A673 (cell line): ENCODE data around the gene CNPPD1. TPM values are rescaled to one million over a fixed set of nuclear protein-coding genes. Genes with fewer than 3 reads are reported as not detected.

Experiments used
- BruUV-seq: library from RNA; stranded (reverse); fragments of 400-500 nt; replicated peaks from 2 replicates; lab custom pipeline; 2021; lab: Mats Ljungman, UMichigan
- CTCF ChIA-PET: fragments of 300-600 bp; sonication (Branson Sonifier 250); formaldehyde crosslinking; loops from one replicate; lab custom pipeline; 2022; ENCODE audit warnings: antibody characterized with exemption; lab: Charles Lee
- POLR2A ChIA-PET: fragments of 300-600 bp; sonication (Branson Sonifier 250); formaldehyde crosslinking; loops from one replicate; lab custom pipeline; 2022; ENCODE audit warnings: antibody characterized with exemption; ENCODE audit not compliant: low non-redundant PET; lab: Charles Lee
- DNase-seq: peaks from one replicate; pipeline ENCODE4 v3.0.0-alpha.2; 2015; ENCODE audit warnings: low spot score
- H3K27ac ChIP-seq: fragments of 200-600 bp; sonication (generic); 2 replicates; pipeline ENCODE4 v1.5.1; 2016; ENCODE audit warnings: mixed run types, low read depth, mild to moderate bottlenecking, mixed read lengths, antibody characterized with exemption, low read length; ENCODE audit not compliant: poor library complexity, severe bottlenecking
- H3K27me3 ChIP-seq: fragments of 200-600 bp; sonication (generic); replicated peaks from 2 replicates; pipeline ENCODE4 v1.6.1; 2017; ENCODE audit warnings: mixed run types, low read depth, mild to moderate bottlenecking, mixed read lengths, antibody characterized with exemption, low read length; ENCODE audit not compliant: insufficient read depth, poor library complexity
- H3K36me3 ChIP-seq: fragments of 200-600 bp; sonication (generic); 2 replicates; pipeline ENCODE4 v1.6.1; 2016; ENCODE audit warnings: mixed run types, mild to moderate bottlenecking, mixed read lengths, antibody characterized with exemption, low read length; ENCODE audit not compliant: insufficient read depth, poor library complexity, severe bottlenecking
- H3K4me1 ChIP-seq: fragments of 200-600 bp; sonication (generic); 2 replicates; pipeline ENCODE4 v1.6.1; 2017; ENCODE audit warnings: mixed run types, mild to moderate bottlenecking, mixed read lengths, antibody characterized with exemption, low read length; ENCODE audit not compliant: insufficient read depth, poor library complexity, severe bottlenecking
- H3K4me3 ChIP-seq: fragments of 200-600 bp; sonication (generic); 2 replicates; pipeline ENCODE4 v1.5.1; 2016; ENCODE audit warnings: low read depth, mixed run types, mild to moderate bottlenecking, mixed read lengths, low read length; ENCODE audit not compliant: poor library complexity, severe bottlenecking
- H3K9me3 ChIP-seq: fragments of 200-600 bp; sonication (generic); 2 replicates; pipeline ENCODE4 v1.6.1; 2016; ENCODE audit warnings: mixed run types, low read depth, mild to moderate bottlenecking, mixed read lengths, antibody characterized with exemption, low read length; ENCODE audit not compliant: poor library complexity, severe bottlenecking
- EZH2 ChIP-seq: fragments of 200-600 bp; sonication (generic); IDR thresholded peaks from 2 replicates; pipeline ENCODE4 v1.6.1; 2017; ENCODE audit warnings: borderline replicate concordance, low read depth, mild to moderate bottlenecking, mixed read lengths, antibody characterized with exemption, low read length; ENCODE audit not compliant: poor library complexity, severe bottlenecking
- intact Hi-C: fragments of 100-400 bp; cut with micrococcal nuclease; formaldehyde crosslinking; loops from one replicate; pipeline ENCODE4 v1.10.0; 2022; ENCODE audit not compliant: unreplicated experiment
- total RNA-seq: library from RNA; stranded (reverse); gene quantifications from 2 replicates; pipeline ENCODE4 v1.2.3, GENCODE V29; 2021
- TF ChIP-seq, protein P1 (sequence below): fragments of 300-800, 200-600 bp; sonication (generic); conservative IDR thresholded peaks from 2 replicates; pipeline ENCODE4 v1.5.1; 2017; ENCODE audit warnings: low read depth, mild to moderate bottlenecking, antibody characterized with exemption, low read length, moderate library complexity, mixed read lengths

Gene CNPPD1
- total RNA-seq, 1 experiment from 2014 or later = 38.0 TPM

DNA sequence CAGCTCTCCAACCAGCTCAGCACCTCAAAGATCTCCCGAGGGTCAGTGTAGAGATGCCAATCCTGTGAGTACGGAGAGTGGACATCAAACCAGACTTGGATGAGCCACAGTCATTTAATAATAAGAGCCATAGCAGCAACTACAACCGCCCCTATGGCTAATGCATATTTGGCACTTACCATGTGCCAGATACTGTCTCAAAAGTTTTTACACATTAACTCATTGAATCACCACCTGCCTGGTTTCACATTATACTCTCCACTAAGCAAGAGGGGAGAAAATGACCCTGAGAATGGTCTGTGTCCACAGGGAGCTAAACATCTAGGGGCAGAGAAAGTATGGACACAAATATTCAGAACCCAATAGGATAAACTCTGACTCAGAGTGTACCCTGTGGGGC lies 2.6 kb downstream of the CNPPD1 start:
- CTCF ChIA-PET = interaction anchor here (0.8 to 1.6 kb wide), 2 partner anchors 121 to 214 kb away, joined by 3 read pairs; partner anchors contain the start of gene DNPEP
- Histone ChIP-seq H3K36me3 (no peaks in the 10 kb centered on the region), H3K4me3 (no peak overlapping the region), H3K4me1 (peaks cover 4% of the 10 kb centered on the region), H3K9me3 (no peaks in the 10 kb centered on the region), H3K27ac (no peak overlapping the region), H3K27me3 (no peaks in the 10 kb centered on the region)
- POLR2A ChIA-PET = interaction anchor here (0.6 kb wide), 2 partner anchors 32 to 37 kb away, joined by 3 to 13 read pairs; no protein-coding TSS in a partner anchor
- intact Hi-C loops = no loop called here
- TF ChIP-seq EZH2 = no peak
- TF ChIP-seq, protein P1, sequence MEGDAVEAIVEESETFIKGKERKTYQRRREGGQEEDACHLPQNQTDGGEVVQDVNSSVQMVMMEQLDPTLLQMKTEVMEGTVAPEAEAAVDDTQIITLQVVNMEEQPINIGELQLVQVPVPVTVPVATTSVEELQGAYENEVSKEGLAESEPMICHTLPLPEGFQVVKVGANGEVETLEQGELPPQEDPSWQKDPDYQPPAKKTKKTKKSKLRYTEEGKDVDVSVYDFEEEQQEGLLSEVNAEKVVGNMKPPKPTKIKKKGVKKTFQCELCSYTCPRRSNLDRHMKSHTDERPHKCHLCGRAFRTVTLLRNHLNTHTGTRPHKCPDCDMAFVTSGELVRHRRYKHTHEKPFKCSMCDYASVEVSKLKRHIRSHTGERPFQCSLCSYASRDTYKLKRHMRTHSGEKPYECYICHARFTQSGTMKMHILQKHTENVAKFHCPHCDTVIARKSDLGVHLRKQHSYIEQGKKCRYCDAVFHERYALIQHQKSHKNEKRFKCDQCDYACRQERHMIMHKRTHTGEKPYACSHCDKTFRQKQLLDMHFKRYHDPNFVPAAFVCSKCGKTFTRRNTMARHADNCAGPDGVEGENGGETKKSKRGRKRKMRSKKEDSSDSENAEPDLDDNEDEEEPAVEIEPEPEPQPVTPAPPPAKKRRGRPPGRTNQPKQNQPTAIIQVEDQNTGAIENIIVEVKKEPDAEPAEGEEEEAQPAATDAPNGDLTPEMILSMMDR = no peak
- BruUV-seq = no TSS peak
- no peak for DNase-seq

DNA sequence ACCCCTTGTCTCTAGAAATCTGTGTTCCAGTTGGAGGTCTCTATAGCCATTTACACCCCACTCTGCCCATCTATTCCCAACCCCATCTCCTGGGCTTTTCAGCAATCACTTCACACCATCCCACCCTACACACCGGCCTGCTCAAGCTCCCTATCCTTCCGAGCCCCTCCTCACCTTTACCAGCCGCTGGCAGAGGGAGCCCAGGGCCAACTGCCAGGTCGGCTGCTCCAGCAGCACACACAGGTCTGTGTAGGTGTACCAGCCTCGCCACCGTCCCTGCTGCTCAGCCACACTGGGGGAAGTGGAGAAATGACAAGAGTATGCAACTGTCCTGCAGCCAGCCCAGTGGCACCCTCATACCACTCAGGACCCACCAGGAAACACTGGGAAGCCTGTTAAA lies 3.5 kb downstream of the CNPPD1 start:
- H3K36me3 ChIP-seq = no peaks in the 10 kb centered on the region
- H3K27ac ChIP-seq = no peak overlapping the region
- intact Hi-C loops = no loop called here
- H3K4me3 ChIP-seq = no peak overlapping the region
- BruUV-seq = no TSS peak
- H3K9me3 ChIP-seq = no peaks in the 10 kb centered on the region
- CTCF ChIA-PET = interaction anchor here (1.6 kb wide), 1 partner anchor 122 kb away, joined by 3 read pairs; no protein-coding TSS in a partner anchor
- H3K4me1 ChIP-seq = no peaks in the 10 kb centered on the region
- no peak for DNase-seq
- POLR2A ChIA-PET = no interaction called here
- TF ChIP-seq EZH2 = no peak
- TF ChIP-seq, protein P1 = no peak
- no peaks in the 10 kb centered on the region for H3K27me3 ChIP-seq

DNA sequence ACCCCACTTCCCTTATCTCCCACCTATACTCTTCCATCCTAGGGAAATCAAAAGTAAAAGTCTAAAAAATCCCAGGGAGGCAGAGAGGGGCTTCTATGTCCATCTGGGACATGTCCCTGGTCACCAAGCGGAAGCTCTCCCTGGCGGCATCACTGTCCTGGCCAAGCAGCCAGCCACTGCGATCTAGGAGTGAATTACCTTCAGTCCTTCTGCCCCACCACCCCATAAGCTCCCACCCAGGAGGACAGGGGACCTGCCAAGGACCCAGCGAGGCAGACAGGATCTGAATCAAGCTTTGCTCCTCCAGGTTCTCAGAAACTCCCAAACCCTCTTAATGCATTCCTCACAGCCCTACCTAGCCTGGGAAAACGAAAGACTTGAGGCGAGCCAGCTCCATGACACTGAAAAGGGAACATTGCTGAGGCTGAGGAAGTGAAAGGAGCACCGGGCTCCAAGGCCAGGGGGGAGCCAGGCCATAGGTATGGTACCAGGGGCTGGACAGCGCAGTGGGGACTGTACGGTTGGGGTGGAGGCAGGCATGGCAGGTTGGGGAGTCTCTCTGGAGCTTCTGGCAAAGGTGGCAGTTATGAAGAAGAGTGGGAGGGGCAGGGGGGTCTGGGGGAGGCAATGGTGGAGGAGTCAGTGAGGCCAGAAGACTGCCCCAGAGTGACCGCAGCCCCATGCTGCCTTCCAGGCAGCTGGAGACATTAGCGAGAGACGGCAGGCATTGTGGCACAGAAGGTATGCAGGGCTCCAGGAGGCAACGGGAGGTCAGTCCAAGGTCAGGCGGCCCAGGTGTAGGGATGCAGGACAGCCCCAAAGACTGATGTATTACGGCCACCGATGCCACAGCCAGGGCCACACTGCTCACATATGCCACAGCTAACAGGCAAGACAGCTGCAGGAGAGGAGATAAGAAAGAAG lies 4.2 kb downstream of the CNPPD1 start:
- no TSS peak for BruUV-seq
- Histone ChIP-seq H3K4me3 (no peak overlapping the region), H3K9me3 (no peaks in the 10 kb centered on the region), H3K36me3 (no peaks in the 10 kb centered on the region), H3K4me1 (no peaks in the 10 kb centered on the region), H3K27me3 (no peaks in the 10 kb centered on the region), H3K27ac (no peak overlapping the region)
- intact Hi-C loops = no loop called here
- no peak for DNase-seq
- TF ChIP-seq, protein P1 = no peak
- no peak for TF ChIP-seq EZH2
- CTCF ChIA-PET = interaction anchor here (0.6 to 1.6 kb wide), 4 partner anchors 39 to 123 kb away, joined by 3 to 7 read pairs (median 6); partner anchors contain the start of gene TUBA4B
- POLR2A ChIA-PET = no interaction called here
